Large intestine (tissue), 3 donors: ENCODE measurements around the gene AGXT. TPM values are rescaled to one million over a fixed set of nuclear protein-coding genes. Genes with fewer than 3 reads are reported as not detected.

Experiments
- DNase-seq, 2 donors: peaks; one replicate each; pipeline versions ENCODE4 v3.0.0 to v3.0.0-alpha.2; 2013
- H3K27ac ChIP-seq: one replicate; pipeline ENCODE4 v1.5.1; 2013; ENCODE audit warnings: low read length
- H3K27me3 ChIP-seq: 2 replicates; pipeline ENCODE4 v1.6.1; 2013; ENCODE audit warnings: low read length; ENCODE audit not compliant: control insufficient read depth, insufficient read depth
- H3K36me3 ChIP-seq: 2 replicates; pipeline ENCODE4 v1.6.1; 2013; ENCODE audit warnings: low read length; ENCODE audit not compliant: control insufficient read depth, insufficient read depth
- H3K4me1 ChIP-seq: one replicate; pipeline ENCODE4 v1.6.1; 2013; ENCODE audit warnings: low read length; ENCODE audit not compliant: control insufficient read depth, insufficient read depth
- H3K4me3 ChIP-seq: one replicate; pipeline ENCODE4 v1.5.1; 2013; ENCODE audit warnings: low read length
- H3K9me3 ChIP-seq: one replicate; pipeline ENCODE4 v1.6.1; 2013; ENCODE audit warnings: mild to moderate bottlenecking, low read depth, low read length, moderate library complexity; ENCODE audit not compliant: control insufficient read depth
- WGBS: methylation state at CpG from one replicate; pipeline ENCODE4 v1.1.5; 2013; ENCODE audit warnings: low lambda C conversion rate; ENCODE audit not compliant: insufficient coverage; 5-methylcytosine and 5-hydroxymethylcytosine counted together
- polyA plus RNA-seq: library from polyadenylated mRNA; unstranded; fragments of 120-200 nt; gene quantifications from one replicate; pipeline ENCODE4 v1.2.1, GENCODE V29; 2013

Gene AGXT
- polyA plus RNA-seq, 1 donor: 0.66 TPM

DNA sequence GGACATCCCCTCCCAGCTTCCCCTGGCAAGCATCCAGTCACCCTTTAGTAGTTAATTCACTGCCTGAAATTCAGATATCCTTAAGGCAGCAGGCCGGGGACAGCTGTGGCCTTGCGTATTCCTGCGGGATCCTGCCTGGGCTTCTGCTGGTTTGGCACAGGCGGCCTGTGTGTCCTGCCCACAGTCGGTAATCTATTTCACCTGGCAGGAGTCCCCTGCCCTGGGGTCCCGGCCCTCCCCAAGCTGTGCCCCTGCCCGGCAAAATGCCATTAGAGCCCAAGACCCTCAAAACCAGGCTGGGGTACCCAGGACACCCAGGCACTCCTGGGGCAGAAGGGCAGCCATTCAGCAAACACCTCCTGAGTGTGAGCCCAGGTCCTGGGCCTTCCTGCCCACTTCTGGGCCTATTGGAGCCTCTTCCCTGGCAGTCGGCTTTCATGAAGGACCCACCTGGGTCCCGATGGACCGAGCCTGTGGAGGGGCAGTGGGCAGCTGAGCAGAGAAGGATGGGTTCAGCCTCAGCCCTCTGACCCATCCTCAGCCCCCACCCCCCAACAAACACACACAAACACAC, 49.1 kb downstream of the AGXT start:
- Histone ChIP-seq H3K27me3 (peaks cover 22% of the 10 kb centered on the region), H3K27ac (no peak overlapping the region), H3K4me3 (no peak overlapping the region), H3K36me3 (no peaks in the 10 kb centered on the region), H3K4me1 (peaks cover 10% of the 10 kb centered on the region), H3K9me3 (peaks cover 2% of the 10 kb centered on the region)
- no peak for DNase-seq
- no CpG with 5 or more reads among the region's 10 CpGs for WGBS

DNA sequence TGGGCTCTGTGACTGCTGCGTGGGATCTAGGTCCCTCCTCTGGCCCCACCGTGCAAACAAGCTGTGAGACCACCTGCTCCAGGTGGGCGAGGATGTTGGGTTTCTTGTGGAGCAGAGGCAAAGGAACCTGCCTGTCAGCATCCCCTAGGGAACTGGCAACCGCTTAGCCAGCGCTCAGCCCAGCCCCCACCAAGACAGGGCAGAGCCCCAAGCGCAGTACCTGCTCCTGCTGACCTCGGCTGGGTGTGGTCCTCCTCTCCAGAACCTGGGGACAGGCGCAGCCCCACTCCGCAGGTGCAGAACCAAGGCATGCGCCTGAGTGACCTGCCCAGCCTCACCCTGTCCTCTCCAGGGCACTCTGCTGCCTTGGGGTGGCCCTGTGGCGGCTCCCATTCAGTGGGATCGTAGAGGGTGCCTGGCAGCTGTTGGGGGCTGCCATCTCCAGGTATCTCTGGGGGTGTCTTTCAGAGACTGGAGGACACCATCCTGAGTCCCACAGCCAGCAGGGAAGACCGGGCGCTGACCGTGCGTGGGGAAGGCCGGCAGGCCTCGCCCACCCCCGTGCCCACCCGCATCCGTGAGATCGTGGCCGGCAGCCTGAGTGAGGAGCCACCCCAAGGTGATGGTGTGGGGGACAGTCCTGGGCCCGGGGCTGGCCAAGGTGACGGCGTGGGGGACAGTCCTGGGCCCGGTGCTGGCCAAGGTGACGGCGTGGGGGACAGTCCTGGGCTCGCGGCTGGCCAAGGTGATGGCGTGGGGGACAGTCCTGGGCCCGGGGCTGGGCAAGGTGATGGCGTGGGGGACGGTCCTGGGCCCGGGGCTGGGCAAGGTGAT, 49.9 kb downstream of the AGXT start:
- DNase-seq: no peak
- Histone ChIP-seq H3K36me3 (no peaks in the 10 kb centered on the region), H3K27ac (no peak overlapping the region), H3K4me1 (peaks cover 10% of the 10 kb centered on the region), H3K9me3 (peaks cover 2% of the 10 kb centered on the region), H3K27me3 (peaks cover 22% of the 10 kb centered on the region), H3K4me3 (no peak overlapping the region)
- WGBS: no CpG with 5 or more reads among the region's 36 CpGs

DNA sequence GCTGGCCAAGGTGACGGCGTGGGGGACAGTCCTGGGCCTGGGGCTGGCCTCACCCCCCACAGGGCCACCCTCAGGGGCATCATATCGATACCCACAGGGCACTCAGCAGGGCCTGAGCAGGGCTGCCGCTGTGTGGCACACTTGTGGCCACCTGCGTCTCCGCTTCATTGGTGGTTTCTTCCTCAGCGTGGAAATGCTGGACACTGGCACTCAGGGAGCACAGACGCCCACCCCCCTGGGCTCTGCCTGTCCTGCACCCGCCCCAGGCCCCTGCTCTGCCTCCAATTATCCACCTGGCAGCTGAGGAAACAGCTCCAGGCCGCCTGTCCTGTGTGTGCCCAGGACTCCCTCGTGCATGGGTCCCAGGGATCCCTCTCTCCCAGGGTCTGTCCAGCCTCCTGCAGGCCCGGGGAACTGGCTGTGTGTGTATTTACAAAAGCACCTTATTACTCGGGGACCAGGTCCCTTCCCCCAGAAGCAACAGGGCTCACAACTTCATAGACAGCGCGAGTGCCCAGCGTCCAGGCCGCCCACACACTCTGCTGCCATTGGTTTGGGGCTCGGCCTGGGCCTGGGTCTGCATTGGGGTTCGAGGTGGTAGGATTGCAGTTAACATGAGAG, 50.6 kb downstream of the AGXT start:
- Histone ChIP-seq H3K4me1 (peaks cover 10% of the 10 kb centered on the region), H3K4me3 (no peak overlapping the region), H3K36me3 (no peaks in the 10 kb centered on the region), H3K27me3 (peaks cover 22% of the 10 kb centered on the region), H3K27ac (no peak overlapping the region), H3K9me3 (no peaks in the 10 kb centered on the region)
- no CpG with 5 or more reads among the region's 19 CpGs for WGBS
- DNase-seq: no peak

DNA sequence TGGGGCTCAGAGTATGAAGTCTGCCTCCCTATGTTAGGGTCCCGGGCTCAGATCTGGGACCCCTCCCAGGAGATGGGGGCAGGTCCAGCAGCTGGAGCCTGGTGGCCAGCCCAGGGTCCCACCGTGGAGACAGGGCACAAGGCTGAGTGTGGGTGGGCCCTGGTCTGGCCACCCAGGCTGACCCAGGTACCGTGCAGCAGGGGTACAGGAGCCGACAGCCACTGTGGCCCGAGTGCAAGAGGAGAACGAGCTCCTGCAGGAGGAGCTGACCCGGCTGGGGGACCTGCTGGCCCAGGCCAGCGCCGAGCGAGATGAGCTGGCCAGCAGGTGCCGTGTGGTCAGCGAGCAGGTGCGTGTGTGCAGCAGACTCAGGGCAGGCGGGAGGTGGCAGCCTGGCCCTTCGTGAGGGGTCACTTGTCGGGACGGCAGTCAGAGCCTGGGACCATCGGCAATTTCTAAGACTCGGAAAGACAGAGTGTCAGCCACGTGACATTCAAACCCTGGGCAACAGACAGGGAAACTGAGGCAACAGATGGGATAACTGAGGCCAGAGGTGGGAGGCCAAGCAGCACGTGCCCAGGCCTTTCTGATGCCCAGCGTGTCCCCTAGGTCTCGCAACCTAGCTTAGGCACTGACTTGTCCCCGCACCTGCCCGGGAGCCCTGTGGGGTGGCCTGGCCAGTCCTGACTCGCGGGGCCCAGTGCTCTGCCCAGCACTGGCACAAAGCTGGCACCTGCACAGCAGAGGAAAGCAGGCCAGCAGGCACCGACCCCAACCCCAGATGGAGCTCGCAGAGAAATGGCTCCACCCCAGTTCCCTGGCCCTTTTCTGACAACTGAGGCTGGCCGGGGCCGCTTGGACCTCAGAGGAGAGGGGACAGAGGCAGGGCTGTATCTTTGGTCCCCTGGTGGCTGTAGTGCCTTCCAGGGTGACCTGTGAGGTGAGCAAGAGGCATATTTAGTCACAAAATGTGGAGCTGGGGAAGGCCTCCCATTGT, 51.5 kb downstream of the AGXT start:
- H3K4me1 ChIP-seq: peaks cover 10% of the 10 kb centered on the region
- no peaks in the 10 kb centered on the region for H3K36me3 ChIP-seq
- H3K9me3 ChIP-seq: no peaks in the 10 kb centered on the region
- H3K27me3 ChIP-seq: peaks cover 16% of the 10 kb centered on the region
- no peak overlapping the region for H3K27ac ChIP-seq
- no CpG with 5 or more reads among the region's 31 CpGs for WGBS
- no peak for DNase-seq
- H3K4me3 ChIP-seq: no peak overlapping the region

DNA sequence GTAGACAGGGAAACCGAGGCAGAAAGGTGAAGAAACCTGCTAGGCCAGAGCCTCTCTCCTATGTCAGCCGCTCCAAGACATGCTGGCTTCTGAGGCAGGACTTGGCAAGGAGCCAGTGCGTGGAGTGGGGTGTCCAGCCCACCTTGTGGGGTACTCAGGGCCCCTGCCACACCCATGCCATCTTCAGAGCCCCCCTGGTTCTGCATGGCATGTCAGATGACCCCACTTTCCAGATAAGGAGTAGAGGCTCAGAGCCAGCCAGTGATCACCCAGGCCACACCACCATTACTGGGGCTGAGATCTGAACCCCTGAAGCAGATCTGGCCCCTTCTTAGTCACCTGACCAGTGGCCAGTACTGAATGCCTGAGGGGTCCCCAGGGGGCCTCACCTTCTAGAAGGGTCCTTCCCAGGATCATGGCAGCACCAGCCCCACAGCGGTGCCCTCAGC, 52.2 kb downstream of the AGXT start:
- Histone ChIP-seq H3K4me3 (no peak overlapping the region), H3K27ac (no peak overlapping the region), H3K9me3 (no peaks in the 10 kb centered on the region), H3K27me3 (peaks cover 9% of the 10 kb centered on the region), H3K36me3 (no peaks in the 10 kb centered on the region), H3K4me1 (peaks cover 10% of the 10 kb centered on the region)
- no CpG with 5 or more reads among the region's 4 CpGs for WGBS
- DNase-seq: no peak

DNA sequence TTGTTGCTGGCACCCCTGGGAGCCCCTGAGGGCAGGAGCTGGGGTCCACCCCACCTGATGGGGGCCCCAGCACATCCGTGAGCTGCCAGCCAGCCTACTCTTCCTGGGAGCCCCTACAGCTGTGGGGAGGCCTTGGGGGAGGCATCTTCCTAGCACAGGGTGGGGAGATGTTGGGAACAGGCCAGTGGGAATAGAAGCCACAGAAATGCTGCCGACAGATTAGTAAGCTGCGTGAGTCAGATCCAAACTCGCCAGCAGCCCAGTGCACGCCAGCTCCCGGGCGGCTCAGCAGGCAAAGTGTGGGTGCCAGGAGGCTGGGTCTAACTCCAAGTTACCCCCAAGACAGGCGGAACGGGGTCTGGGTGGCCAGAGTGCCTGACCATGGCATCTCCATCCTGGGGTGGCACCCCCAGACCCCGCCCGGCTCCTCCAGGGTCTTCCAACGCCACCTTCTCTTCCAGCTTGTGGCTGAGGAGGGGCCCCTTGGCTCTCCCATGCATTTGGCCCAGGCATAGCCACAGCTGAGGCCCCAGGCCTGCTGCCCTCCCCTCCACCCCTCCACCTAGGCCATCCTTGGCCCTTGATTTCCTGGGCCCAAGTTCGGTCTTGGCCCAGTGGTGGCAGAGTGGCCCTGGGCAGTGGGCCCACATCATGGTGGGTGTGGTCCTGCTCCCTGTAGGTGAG, 52.8 kb downstream of the AGXT start:
- Histone ChIP-seq H3K4me1 (peaks cover 10% of the 10 kb centered on the region), H3K27me3 (peaks cover 6% of the 10 kb centered on the region), H3K4me3 (no peak overlapping the region), H3K36me3 (no peaks in the 10 kb centered on the region), H3K27ac (no peak overlapping the region), H3K9me3 (no peaks in the 10 kb centered on the region)
- no CpG with 5 or more reads among the region's 13 CpGs for WGBS
- DNase-seq: no peak

DNA sequence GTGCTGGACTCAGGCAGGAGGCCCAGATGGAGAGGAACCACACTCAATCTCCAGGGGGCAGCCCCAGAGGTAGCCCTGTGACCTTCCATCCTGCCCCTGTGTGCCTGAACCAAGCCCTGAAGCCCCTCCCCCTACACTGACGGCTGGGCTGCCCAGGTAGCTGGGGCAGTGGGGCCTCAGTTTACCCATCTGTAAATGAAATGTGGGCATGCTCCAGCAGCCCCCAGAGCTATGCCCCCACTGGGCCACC, 53.3 kb downstream of the AGXT start:
- Histone ChIP-seq H3K9me3 (no peaks in the 10 kb centered on the region), H3K27ac (no peak overlapping the region), H3K27me3 (peaks cover 1% of the 10 kb centered on the region), H3K36me3 (no peaks in the 10 kb centered on the region), H3K4me3 (no peak overlapping the region), H3K4me1 (peaks cover 5% of the 10 kb centered on the region)
- no peak for DNase-seq
- no CpG with 5 or more reads among the region's 1 CpG for WGBS

DNA sequence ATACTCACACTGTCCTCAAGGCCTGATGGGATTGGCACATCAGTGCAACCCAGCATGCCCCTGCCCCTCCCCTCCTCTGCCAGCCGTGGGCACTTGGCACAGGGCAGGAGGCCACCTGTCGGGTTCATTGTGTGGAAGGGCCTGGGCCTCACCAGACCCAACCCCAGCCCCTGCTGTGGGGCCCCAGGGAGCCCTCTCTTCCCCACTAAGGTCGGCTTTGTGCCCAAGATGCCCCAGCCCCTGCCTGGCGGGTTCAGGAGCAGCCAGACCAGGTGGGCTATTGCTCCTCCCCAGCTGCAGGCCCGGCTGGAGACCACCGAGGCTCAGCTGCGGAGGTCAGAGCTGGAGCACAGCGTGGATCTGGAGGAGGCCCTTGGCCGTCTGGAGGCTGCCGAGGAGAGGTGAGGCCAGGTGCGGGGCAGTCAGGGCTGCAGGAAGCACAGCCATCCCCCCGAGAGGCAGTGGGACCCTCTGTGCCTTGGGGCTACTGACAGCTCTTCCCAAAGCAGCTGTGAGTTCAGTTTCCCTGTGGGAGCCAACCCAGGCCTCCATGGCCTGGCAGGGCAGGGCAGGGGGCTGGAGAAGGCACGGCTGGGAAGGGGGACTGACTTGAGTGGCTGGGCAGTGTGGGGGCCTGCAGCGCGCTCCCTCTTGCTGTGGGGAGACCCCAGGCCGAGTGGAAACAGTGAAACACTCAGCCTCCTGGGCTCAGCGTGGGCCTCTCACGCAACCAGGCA, 53.8 kb downstream of the AGXT start:
- H3K27me3 ChIP-seq: no peaks in the 10 kb centered on the region
- DNase-seq: no peak
- H3K9me3 ChIP-seq: no peaks in the 10 kb centered on the region
- no peaks in the 10 kb centered on the region for H3K36me3 ChIP-seq
- no peak overlapping the region for H3K4me3 ChIP-seq
- H3K4me1 ChIP-seq: peaks cover under 1% of the 10 kb centered on the region
- no CpG with 5 or more reads among the region's 18 CpGs for WGBS
- H3K27ac ChIP-seq: no peak overlapping the region

DNA sequence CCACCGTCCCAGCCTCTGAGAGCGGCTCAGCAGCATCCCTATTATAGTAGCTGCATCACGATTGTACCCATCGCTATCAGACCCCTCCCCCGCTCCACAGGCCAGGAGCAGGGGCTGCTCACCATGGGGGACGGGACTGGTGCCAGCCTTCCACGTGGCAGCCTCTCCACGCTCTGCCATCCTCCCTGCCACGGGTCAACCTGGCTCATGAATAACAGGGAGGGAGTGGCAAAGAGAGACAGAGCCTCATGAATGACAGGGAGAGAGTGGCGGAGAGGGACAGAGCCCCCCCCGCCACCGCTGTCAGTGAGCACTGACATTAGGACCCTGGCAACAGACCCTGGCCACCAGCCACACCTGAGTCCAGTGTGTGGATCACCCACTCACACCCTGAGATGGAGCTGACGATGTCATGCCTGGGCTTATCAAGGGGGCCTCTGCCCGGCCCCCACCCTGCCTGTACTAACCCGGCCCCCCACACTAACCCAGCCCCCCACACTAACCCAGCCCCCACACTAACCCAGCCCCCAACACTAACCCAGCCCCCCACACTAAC, 54.4 kb downstream of the AGXT start:
- WGBS: no CpG with 5 or more reads among the region's 15 CpGs
- H3K36me3 ChIP-seq: no peaks in the 10 kb centered on the region
- H3K4me3 ChIP-seq: no peak overlapping the region
- no peak for DNase-seq
- no peaks in the 10 kb centered on the region for H3K27me3 ChIP-seq
- no peak overlapping the region for H3K27ac ChIP-seq
- no peaks in the 10 kb centered on the region for H3K4me1 ChIP-seq
- H3K9me3 ChIP-seq: no peaks in the 10 kb centered on the region
